WTC11 (cell line): ENCODE data around the gene HNRNPL. TPM values are rescaled to one million over a fixed set of nuclear protein-coding genes. Genes with fewer than 3 reads are reported as not detected.

Source experiments
- ATAC-seq: fragments of 200-7000 bp; cut with Tn5 transposase; 2 replicates; pipeline ENCODE4 v1.10.0; 2021; ENCODE audit warnings: mild to moderate bottlenecking, moderate library complexity
- CTCF ChIA-PET: fragments of 300-600 bp; sonication (Branson Sonifier 250); formaldehyde crosslinking; loops from one replicate; lab custom pipeline; 2021; ENCODE audit warnings: antibody characterized with exemption; lab: Charles Lee
- POLR2A ChIA-PET: fragments of 350-600 bp; sonication (Branson Sonifier 250); formaldehyde crosslinking; loops from one replicate; lab custom pipeline; 2021; ENCODE audit warnings: antibody characterized with exemption; lab: Charles Lee
- DNase-seq: peaks from one replicate; pipeline ENCODE4 v3.0.0; 2021; ENCODE audit warnings: low spot score
- H3K27ac Mint-ChIP-seq: 2 replicates; pipeline ENCODE4 v1.8.0; 2021; ENCODE audit warnings: mixed read lengths
- H3K27me3 Mint-ChIP-seq: 2 replicates; pipeline ENCODE4 v1.8.0; 2021; ENCODE audit warnings: low read depth, mild to moderate bottlenecking, moderate library complexity, mixed read lengths
- H3K36me3 Mint-ChIP-seq: 2 replicates; pipeline ENCODE4 v1.8.0; 2021; ENCODE audit warnings: mixed read lengths
- H3K4me1 Mint-ChIP-seq: 2 replicates; pipeline ENCODE4 v1.8.0; 2022; ENCODE audit warnings: mixed read lengths
- H3K4me3 Mint-ChIP-seq: 2 replicates; pipeline ENCODE4 v1.8.0; 2021; ENCODE audit warnings: mild to moderate bottlenecking, moderate library complexity, mixed read lengths
- H3K9me3 Mint-ChIP-seq: 2 replicates; pipeline ENCODE4 v1.8.0; 2021; ENCODE audit warnings: mixed read lengths
- ARID4B ChIP-seq: sonication (generic); formaldehyde crosslinking; IDR thresholded peaks from 2 replicates; pipeline ENCODE4 v1.8.0; 2023; ENCODE audit warnings: missing genetic modification reagents, mild to moderate bottlenecking, borderline replicate concordance
- GTF2I ChIP-seq: fragments of 250-450 bp; sonication (Bioruptor Pico); conservative IDR thresholded peaks from 2 replicates; pipeline ENCODE4 v1.4.0; 2021; ENCODE audit warnings: mild to moderate bottlenecking
- HMGA2 ChIP-seq: fragments of 250-450 bp; sonication (Bioruptor Pico); IDR thresholded peaks from 2 replicates; pipeline ENCODE4 v1.4.0; 2021; ENCODE audit warnings: mild to moderate bottlenecking, moderate library complexity
- JAZF1 ChIP-seq: fragments of 250-450 bp; sonication (Bioruptor Pico); IDR thresholded peaks from 2 replicates; pipeline ENCODE4 v1.9.0; 2021; ENCODE audit warnings: moderate library complexity, mild to moderate bottlenecking, inconsistent platforms
- MAX ChIP-seq: sonication (generic); formaldehyde crosslinking; IDR thresholded peaks from 2 replicates; pipeline ENCODE4 v1.8.0; 2022; ENCODE audit warnings: mild to moderate bottlenecking, missing genetic modification reagents
- SMAD4 ChIP-seq: sonication (generic); formaldehyde crosslinking; IDR thresholded peaks from 2 replicates; pipeline ENCODE4 v1.8.0; 2022; ENCODE audit warnings: mild to moderate bottlenecking, missing genetic modification reagents
- STAT6 ChIP-seq: sonication (generic); formaldehyde crosslinking; conservative IDR thresholded peaks from 2 replicates; pipeline ENCODE4 v1.8.1; 2023; ENCODE audit warnings: mild to moderate bottlenecking, low read depth, missing genetic modification reagents, moderate library complexity
- ZNF219 ChIP-seq: sonication (generic); formaldehyde crosslinking; IDR thresholded peaks from 2 replicates; pipeline ENCODE4 v1.8.0; 2023; ENCODE audit warnings: missing genetic modification reagents, mild to moderate bottlenecking, borderline replicate concordance
- ZNF396 ChIP-seq: fragments of 250-450 bp; sonication (Bioruptor Pico); IDR thresholded peaks from 2 replicates; pipeline ENCODE4 v1.8.0; 2021; ENCODE audit warnings: mild to moderate bottlenecking, moderate library complexity, borderline replicate concordance
- ZNF425 ChIP-seq: fragments of 250-450 bp; sonication (Bioruptor Pico); conservative IDR thresholded peaks from 2 replicates; pipeline ENCODE4 v1.9.0; 2021; ENCODE audit warnings: mild to moderate bottlenecking
- ZNF512 ChIP-seq: sonication (generic); formaldehyde crosslinking; IDR thresholded peaks from 2 replicates; pipeline ENCODE4 v1.8.1; 2022; ENCODE audit warnings: missing genetic modification reagents, borderline replicate concordance
- ZNF532 ChIP-seq: fragments of 250-450 bp; sonication (Bioruptor Pico); IDR thresholded peaks from 2 replicates; pipeline ENCODE4 v1.9.0; 2021; ENCODE audit warnings: mild to moderate bottlenecking, borderline replicate concordance
- total RNA-seq: library from RNA; stranded (reverse); gene quantifications from 3 replicates; pipeline ENCODE4 v1.2.3, GENCODE V29; 2021

HNRNPL gene
- total RNA-seq, 1 experiment from 2014 or later: 779 TPM

GRCh38 chr19:38891771-38892170 is 42.0 kb upstream of the HNRNPL start (continued):
- no peak for TF ChIP-seq ZNF532 (CRISPR knock-in tag)
- TF ChIP-seq, all 79 proteins: peak for 0

- no peak for DNase-seq
- no peak overlapping the region for H3K4me3 Mint-ChIP-seq
- POLR2A ChIA-PET: no interaction called here
Measured at GRCh38 chr19:38890686-38891085, 40.9 kb upstream of the HNRNPL start.

GRCh38 chr19:38889803-38890202 is 40.0 kb upstream of the HNRNPL start:
- no peaks in the 10 kb centered on the region for H3K9me3 Mint-ChIP-seq
- ATAC-seq: no peak
- ChIA-PET POLR2A (no interaction called here), CTCF (interaction anchor here (0.7 to 1.0 kb wide), 3 partner anchors 10 to 43 kb away, joined by 3 to 4 read pairs (median 4); partner anchors contain the start of genes MRPS12, NFKBIB and SARS2)
- no peak overlapping the region for H3K27ac Mint-ChIP-seq
- H3K4me3 Mint-ChIP-seq: no peak overlapping the region
- H3K36me3 Mint-ChIP-seq: no peaks in the 10 kb centered on the region
- no peaks in the 10 kb centered on the region for H3K4me1 Mint-ChIP-seq
- H3K27me3 Mint-ChIP-seq: no peaks in the 10 kb centered on the region
- DNase-seq: no peak
- TF ChIP-seq ZNF219 (CRISPR knock-in tag): no peak
- TF ChIP-seq ZNF396 (CRISPR knock-in tag): no peak
- TF ChIP-seq ARID4B: no peak
- TF ChIP-seq JAZF1 (CRISPR knock-in tag): no peak
- TF ChIP-seq MAX (CRISPR knock-in tag): no peak
- TF ChIP-seq SMAD4 (CRISPR knock-in tag): no peak
- TF ChIP-seq STAT6 (CRISPR knock-in tag): no peak
- TF ChIP-seq ZNF425 (CRISPR knock-in tag): no peak
- TF ChIP-seq HMGA2 (CRISPR knock-in tag): no peak
- no peak for TF ChIP-seq ZNF512 (CRISPR knock-in tag)

More at GRCh38 chr19:38890686-38891085, 40.9 kb upstream of the HNRNPL start:
- Mint-ChIP-seq H3K36me3 (no peaks in the 10 kb centered on the region), H3K27me3 (no peaks in the 10 kb centered on the region; the same call in 1 of the 2 replicates), H3K9me3 (no peaks in the 10 kb centered on the region), H3K4me1 (no peaks in the 10 kb centered on the region), H3K27ac (no peak overlapping the region)
- TF ChIP-seq ZNF512 (CRISPR knock-in tag): no peak
- no peak for TF ChIP-seq GTF2I
- CTCF ChIA-PET: interaction anchor here (0.6 kb wide), 1 partner anchor 106 kb away, joined by 3 read pairs; no protein-coding TSS in a partner anchor
- ATAC-seq: no peak
